PC-3 (cell line): ENCODE results near the gene EIF6. TPM values are rescaled to one million over a fixed set of nuclear protein-coding genes. Genes with fewer than 3 reads are reported as not detected.

Source experiments
- ATAC-seq: fragments of 200-7000 bp; cut with Tn5 transposase; 2 replicates; pipeline ENCODE4 v1.9.1; 2020; ENCODE audit warnings: mild to moderate bottlenecking, moderate library complexity
- BruUV-seq: library from RNA; stranded (reverse); fragments of 400-500 nt; replicated peaks from 2 replicates; lab custom pipeline; 2021; lab: Mats Ljungman, UMichigan
- CTCF ChIA-PET: fragments of 300-600 bp; sonication (Branson Sonifier 250); formaldehyde crosslinking; loops from one replicate; lab custom pipeline; 2022; ENCODE audit warnings: antibody characterized with exemption; lab: Charles Lee
- POLR2A ChIA-PET: fragments of 300-600 bp; sonication (Branson Sonifier 250); formaldehyde crosslinking; loops from one replicate; lab custom pipeline; 2022; ENCODE audit warnings: antibody characterized with exemption; ENCODE audit not compliant: unreplicated experiment; lab: Charles Lee
- DNase-seq: peaks from one replicate; pipeline ENCODE4 v3.0.0-alpha.2; 2015
- H2AFZ ChIP-seq: fragments of 300-600 bp; sonication (generic); 2 replicates; pipeline ENCODE4 v1.6.0; 2016; ENCODE audit warnings: antibody characterized with exemption, low read length
- H3F3A ChIP-seq: fragments of 300-600 bp; sonication (generic); one replicate; pipeline ENCODE4 v1.6.0; 2017; ENCODE audit warnings: antibody characterized with exemption, low read length, control low read depth, mild to moderate bottlenecking; ENCODE audit not compliant: unreplicated experiment
- H3K27ac ChIP-seq: fragments of 300-600 bp; sonication (generic); 2 replicates; pipeline ENCODE4 v1.5.1; 2016; ENCODE audit warnings: mild to moderate bottlenecking, low read length
- H3K27me3 ChIP-seq: fragments of 300-600 bp; sonication (generic); 2 replicates; pipeline ENCODE4 v1.6.1; 2016; ENCODE audit warnings: low read length, mixed read lengths
- H3K36me3 ChIP-seq: fragments of 300-600 bp; sonication (generic); 2 replicates; pipeline ENCODE4 v1.6.1; 2016; ENCODE audit warnings: low read depth, mixed run types, low read length, mixed read lengths
- H3K4me1 ChIP-seq: fragments of 300-600 bp; sonication (generic); 2 replicates; pipeline ENCODE4 v1.5.1; 2016; ENCODE audit warnings: low read length; ENCODE audit not compliant: insufficient read depth
- H3K4me2 ChIP-seq: fragments of 300-600 bp; sonication (generic); 2 replicates; pipeline ENCODE4 v1.6.0; 2016; ENCODE audit warnings: low read length
- H3K4me3 ChIP-seq: fragments of 300-600 bp; sonication (generic); 2 replicates; pipeline ENCODE4 v1.5.1; 2016; ENCODE audit warnings: mild to moderate bottlenecking, low read length, mixed read lengths
- H3K79me2 ChIP-seq: fragments of 300-600 bp; sonication (generic); 2 replicates; pipeline ENCODE4 v1.6.1; 2017; ENCODE audit warnings: low read length, mixed read lengths
- H3K9ac ChIP-seq: fragments of 300-600 bp; sonication (generic); 2 replicates; pipeline ENCODE4 v1.6.0; 2016; ENCODE audit warnings: mild to moderate bottlenecking, low read length
- H3K9me2 ChIP-seq: fragments of 300-600 bp; sonication (generic); replicated peaks from 2 replicates; pipeline ENCODE4 v1.6.1; 2016; ENCODE audit warnings: mixed run types, low read length, mixed read lengths
- H3K9me3 ChIP-seq: fragments of 300-600 bp; sonication (generic); 2 replicates; pipeline ENCODE4 v1.6.1; 2016; ENCODE audit warnings: low read length, mixed read lengths
- H4K20me1 ChIP-seq: fragments of 300-600 bp; sonication (generic); 2 replicates; pipeline ENCODE4 v1.6.1; 2016; ENCODE audit warnings: low read length, mixed read lengths
- CTCF ChIP-seq: fragments of 300-600 bp; sonication (generic); conservative IDR thresholded peaks from 2 replicates; pipeline ENCODE4 v1.5.1; 2017; ENCODE audit warnings: antibody characterized with exemption, low read depth, mild to moderate bottlenecking, low read length
- EZH2 ChIP-seq: fragments of 300-600 bp; sonication (generic); IDR thresholded peaks from one replicate; pipeline ENCODE4 v1.6.1; 2017; ENCODE audit warnings: antibody characterized with exemption, mild to moderate bottlenecking, low read length; ENCODE audit not compliant: unreplicated experiment
- EZH2phosphoT487 ChIP-seq: fragments of 300-600 bp; sonication (generic); IDR thresholded peaks from 2 replicates; pipeline ENCODE4 v1.6.1; 2018; ENCODE audit warnings: mild to moderate bottlenecking, antibody characterized with exemption, low read length, borderline replicate concordance
- intact Hi-C: fragments of 100-400 bp; cut with micrococcal nuclease; formaldehyde crosslinking; loops from 2 replicates; pipeline ENCODE4 v1.9.0; 2023
- total RNA-seq: library from RNA; depleted of rRNA; stranded (reverse); fragments of >200 nt; gene quantifications from 2 replicates; pipeline ENCODE4 v1.2.3, GENCODE V29; 2014

The EIF6 gene
- total RNA-seq, 1 experiment from 2014 or later: 292 TPM

GRCh38 chr20:35296101-35296554 lies 11.6 kb upstream of the EIF6 start:
- peaks cover 9% of the 10 kb centered on the region for H3K4me1 ChIP-seq
- BruUV-seq: no TSS peak
- H3K9me2 ChIP-seq: no peaks in the 10 kb centered on the region
- no peaks in the 10 kb centered on the region for H3K27me3 ChIP-seq
- TF ChIP-seq EZH2phosphoT487 (no peak), CTCF (no peak), EZH2 (no peak)
- no peaks in the 10 kb centered on the region for H3F3A ChIP-seq
- DNase-seq (no peak), ATAC-seq (no peak)
- no peak overlapping the region for H3K4me3 ChIP-seq
- no peak overlapping the region for H3K27ac ChIP-seq
- H2AFZ ChIP-seq: no peak overlapping the region
- no peaks in the 10 kb centered on the region for H4K20me1 ChIP-seq
- H3K79me2 ChIP-seq: no peaks in the 10 kb centered on the region
- no peak overlapping the region for H3K9ac ChIP-seq
- H3K4me2 ChIP-seq: no peak overlapping the region
- no peaks in the 10 kb centered on the region for H3K36me3 ChIP-seq
- no peaks in the 10 kb centered on the region for H3K9me3 ChIP-seq
- ChIA-PET CTCF (no interaction called here), POLR2A (no interaction called here)
- intact Hi-C loops: no loop called here

- ATAC-seq (no peak), DNase-seq (no peak)
- no TSS peak for BruUV-seq
These were observed 11.1 kb upstream of the EIF6 start for GRCh38 chr20:35295674-35296073.

GRCh38 chr20:35295058-35295457 lies 10.5 kb upstream of the EIF6 start:
- Histone ChIP-seq H3K27me3 (no peaks in the 10 kb centered on the region), H4K20me1 (no peaks in the 10 kb centered on the region), H3K9ac (no peak overlapping the region), H3K36me3 (no peaks in the 10 kb centered on the region), H3K4me1 (peaks cover 9% of the 10 kb centered on the region), H2AFZ (no peak overlapping the region), H3K9me2 (no peaks in the 10 kb centered on the region), H3K4me3 (no peak overlapping the region), H3K4me2 (no peak overlapping the region), H3K27ac (no peak overlapping the region), H3F3A (no peaks in the 10 kb centered on the region), H3K79me2 (no peaks in the 10 kb centered on the region), H3K9me3 (no peaks in the 10 kb centered on the region)
- TF ChIP-seq CTCF: no peak
- TF ChIP-seq EZH2phosphoT487: no peak
- CTCF ChIA-PET: no interaction called here
- POLR2A ChIA-PET: no interaction called here
- ATAC-seq (no peak), DNase-seq (no peak)
- intact Hi-C loops: no loop called here
- BruUV-seq: no TSS peak

More at GRCh38 chr20:35295674-35296073, 11.1 kb upstream of the EIF6 start:
- intact Hi-C loops: no loop called here
- Histone ChIP-seq H2AFZ (no peak overlapping the region), H3F3A (no peaks in the 10 kb centered on the region), H3K4me2 (no peak overlapping the region), H3K9me3 (no peaks in the 10 kb centered on the region), H3K27ac (no peak overlapping the region), H3K9ac (no peak overlapping the region), H3K36me3 (no peaks in the 10 kb centered on the region), H3K4me1 (peaks cover 9% of the 10 kb centered on the region), H3K79me2 (no peaks in the 10 kb centered on the region), H3K9me2 (no peaks in the 10 kb centered on the region), H4K20me1 (no peaks in the 10 kb centered on the region), H3K27me3 (no peaks in the 10 kb centered on the region), H3K4me3 (no peak overlapping the region)
- no peak for TF ChIP-seq CTCF
- no peak for TF ChIP-seq EZH2phosphoT487
- TF ChIP-seq EZH2: no peak
- ChIA-PET POLR2A (no interaction called here), CTCF (no interaction called here)
